Tibial artery (tissue), 4 donors: ENCODE results near the gene TACC2.

Experiments
- DNase-seq, 2 donors: peaks; one replicate each; pipeline ENCODE4 v3.0.0-alpha.2; 2019
- H3K27ac ChIP-seq, 2 donors: fragments of 200-600 bp; sonication (generic) in 1 of 2; 1 replicate in 1 of 2; 2 replicates in 1 of 2; pipeline ENCODE4 v1.5.1; 2018 to 2019; ENCODE audit warnings: mild to moderate bottlenecking in 1 of 2
- H3K27me3 ChIP-seq, 2 donors: fragments of 200-600 bp; sonication (generic) in 1 of 2; one replicate each; pipeline versions ENCODE4 v1.5.1 to v1.6.0; 2016 to 2019
- H3K36me3 ChIP-seq, 3 donors: fragments of 200-600 bp; sonication (generic) in 2 of 3; one replicate each; pipeline ENCODE4 v1.5.1; 2016 to 2019; ENCODE audit warnings: mild to moderate bottlenecking in 2 of 3
- H3K4me1 ChIP-seq, 4 donors: fragments of 200-600 bp; sonication (generic) in 2 of 4; 1 replicate in 3 of 4; 2 replicates in 1 of 4; pipeline ENCODE4 v1.5.1; 2016 to 2019
- H3K4me3 ChIP-seq, 2 donors: fragments of 200-600 bp; sonication (generic) in 1 of 2; 1 replicate in 1 of 2; 2 replicates in 1 of 2; pipeline ENCODE4 v1.5.1; 2018 to 2019; ENCODE audit warnings: mild to moderate bottlenecking in 2 of 2
- H3K9me3 ChIP-seq, 3 donors: fragments of 200-600 bp; sonication (generic) in 1 of 3; one replicate each; pipeline ENCODE4 v1.5.1; 2016 to 2019
- intact Hi-C: fragments of 100-400 bp; cut with DNase I; formaldehyde crosslinking; loops from one replicate; pipeline ENCODE4 v1.15.0; 2023; ENCODE audit warnings: low total_unique reads
- TF ChIP-seq, protein P1 (sequence below), 2 experiments: fragments of 200-600 bp in 1 of 2; fragments of 450-650 bp in 1 of 2; IDR thresholded peaks; one replicate each; pipeline ENCODE4 v1.5.1; 2017 to 2019; ENCODE audit warnings: antibody characterized with exemption in 2 of 2, mild to moderate bottlenecking in 1 of 2, moderate library complexity in 1 of 2

The TACC2 gene

DNA sequence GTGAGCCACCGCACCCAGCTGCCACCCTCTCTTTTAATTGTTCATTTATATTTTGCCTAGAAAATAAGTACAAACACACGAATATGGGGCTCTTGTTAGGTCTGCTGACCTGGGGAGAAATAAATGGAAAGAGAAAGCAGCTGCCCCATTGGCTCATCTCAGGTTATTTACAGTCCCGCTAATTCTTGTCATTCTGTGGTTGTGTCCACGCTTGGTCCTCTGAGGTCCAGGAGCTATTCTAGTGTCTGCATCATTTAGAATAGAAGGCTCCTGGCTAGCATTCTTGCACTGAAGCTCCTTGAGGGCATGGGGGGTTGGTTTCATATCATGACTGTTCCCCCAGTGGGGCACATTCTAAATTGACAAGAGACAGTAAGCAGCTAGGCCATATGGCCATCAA, 128.5 kb downstream of the TACC2 start:
- no peak for DNase-seq
- TF ChIP-seq, protein P1, sequence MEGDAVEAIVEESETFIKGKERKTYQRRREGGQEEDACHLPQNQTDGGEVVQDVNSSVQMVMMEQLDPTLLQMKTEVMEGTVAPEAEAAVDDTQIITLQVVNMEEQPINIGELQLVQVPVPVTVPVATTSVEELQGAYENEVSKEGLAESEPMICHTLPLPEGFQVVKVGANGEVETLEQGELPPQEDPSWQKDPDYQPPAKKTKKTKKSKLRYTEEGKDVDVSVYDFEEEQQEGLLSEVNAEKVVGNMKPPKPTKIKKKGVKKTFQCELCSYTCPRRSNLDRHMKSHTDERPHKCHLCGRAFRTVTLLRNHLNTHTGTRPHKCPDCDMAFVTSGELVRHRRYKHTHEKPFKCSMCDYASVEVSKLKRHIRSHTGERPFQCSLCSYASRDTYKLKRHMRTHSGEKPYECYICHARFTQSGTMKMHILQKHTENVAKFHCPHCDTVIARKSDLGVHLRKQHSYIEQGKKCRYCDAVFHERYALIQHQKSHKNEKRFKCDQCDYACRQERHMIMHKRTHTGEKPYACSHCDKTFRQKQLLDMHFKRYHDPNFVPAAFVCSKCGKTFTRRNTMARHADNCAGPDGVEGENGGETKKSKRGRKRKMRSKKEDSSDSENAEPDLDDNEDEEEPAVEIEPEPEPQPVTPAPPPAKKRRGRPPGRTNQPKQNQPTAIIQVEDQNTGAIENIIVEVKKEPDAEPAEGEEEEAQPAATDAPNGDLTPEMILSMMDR (IDR thresholded peaks at IDR 0.05): no peak
- Histone ChIP-seq H3K4me3 (no peak overlapping the region), H3K36me3 (no peaks in the 10 kb centered on the region), H3K4me1 (peaks cover 0 to 40% (median 12%) of the 10 kb centered on the region in 4 donors), H3K9me3 (no peaks in the 10 kb centered on the region), H3K27me3 (no peaks in the 10 kb centered on the region), H3K27ac (no peak overlapping the region)
- intact Hi-C loops: loop anchor here (10.0 kb wide), 1 partner anchor 143 kb away; the partner anchor contains the start of gene NSMCE4A

DNA sequence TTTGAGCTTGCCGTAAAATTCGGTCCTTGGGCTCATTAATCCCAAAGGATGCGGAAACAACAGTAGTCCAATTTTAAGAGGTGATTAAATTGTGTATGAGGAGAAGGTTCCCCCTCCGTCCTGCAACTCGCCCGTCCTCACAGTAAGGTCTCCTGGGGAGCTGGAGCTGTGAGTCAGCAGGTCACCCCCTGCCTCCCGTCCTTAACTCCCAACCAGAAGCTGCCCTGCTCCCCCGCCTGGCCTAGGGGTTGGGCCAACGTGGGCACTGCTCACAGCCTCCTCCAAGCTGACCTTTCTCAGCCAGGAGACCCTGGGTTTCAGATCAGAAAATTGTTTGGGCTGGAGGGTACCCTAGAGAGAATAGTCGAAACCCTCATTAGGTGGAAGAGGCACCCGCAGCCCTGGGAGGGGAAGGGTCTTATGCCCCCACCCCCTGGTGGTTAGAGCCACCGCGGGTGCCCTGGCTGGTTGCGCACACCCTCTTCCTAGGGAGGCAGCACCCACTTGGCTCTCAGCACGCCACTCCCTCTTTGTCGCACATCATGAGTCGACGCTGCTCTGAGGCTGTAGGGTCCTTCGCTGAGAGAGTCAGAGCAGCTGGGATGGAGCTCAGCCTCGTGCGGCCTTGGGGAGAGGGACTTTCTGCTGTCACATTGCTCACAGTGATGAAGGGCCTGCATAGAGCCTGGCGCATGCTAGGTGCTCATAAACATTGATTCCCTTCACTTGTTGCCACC, 131.2 kb downstream of the TACC2 start:
- TF ChIP-seq, protein P1 (IDR thresholded peaks at IDR 0.05): no peak
- Histone ChIP-seq H3K27me3 (no peaks in the 10 kb centered on the region), H3K4me3 (no peak overlapping the region), H3K4me1 (peaks cover 0 to 26% (median 6%) of the 10 kb centered on the region in 4 donors), H3K27ac (no peak overlapping the region), H3K36me3 (no peaks in the 10 kb centered on the region), H3K9me3 (no peaks in the 10 kb centered on the region)
- intact Hi-C loops: no loop called here
- DNase-seq: no peak

DNA sequence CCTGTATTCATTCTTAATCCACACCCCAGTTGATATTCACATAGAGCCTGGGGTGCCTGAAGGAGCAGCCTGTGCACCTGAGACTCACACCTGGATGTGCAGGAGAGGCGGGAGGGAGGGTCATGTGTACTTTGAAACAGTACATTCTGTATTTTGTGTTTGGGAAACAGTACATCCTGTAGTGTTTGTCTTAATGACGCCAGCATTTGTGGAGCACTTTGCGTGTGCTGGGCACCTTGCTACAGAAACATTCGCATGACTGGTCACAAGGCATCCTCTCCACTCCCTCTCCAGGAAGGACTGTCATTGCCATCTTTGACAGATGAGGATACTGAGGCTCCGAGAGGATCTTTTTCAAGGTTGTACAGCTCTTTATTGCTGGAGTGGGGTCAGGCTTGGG, 132.1 kb downstream of the TACC2 start:
- Histone ChIP-seq H3K36me3 (no peaks in the 10 kb centered on the region), H3K9me3 (no peaks in the 10 kb centered on the region), H3K27ac (no peak overlapping the region), H3K4me3 (no peak overlapping the region), H3K4me1 (peaks cover 0 to 17% (median under 1%) of the 10 kb centered on the region in 4 donors), H3K27me3 (no peaks in the 10 kb centered on the region)
- intact Hi-C loops: no loop called here
- no peak for DNase-seq
- TF ChIP-seq, protein P1 (IDR thresholded peaks at IDR 0.05): no peak

DNA sequence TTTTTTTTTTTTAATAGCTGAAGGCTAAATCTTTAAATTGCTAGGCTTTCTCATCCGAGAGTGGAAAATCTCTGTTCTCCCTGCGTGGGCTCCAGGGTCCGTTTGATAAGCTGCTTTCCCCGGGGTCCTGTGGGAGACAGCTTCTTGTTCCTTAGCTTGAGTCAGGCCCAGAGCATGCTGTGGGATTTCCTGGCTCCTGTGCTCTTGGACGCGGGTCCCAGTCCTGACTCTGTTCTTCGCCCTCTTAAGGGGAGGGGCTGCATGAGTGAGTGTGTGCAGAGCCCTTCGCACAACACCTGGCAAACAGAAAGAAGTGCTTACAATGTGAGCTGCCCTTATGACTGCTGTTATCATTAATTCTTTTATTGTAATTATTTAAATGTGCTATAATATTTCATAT, 133.5 kb downstream of the TACC2 start:
- H3K27me3 ChIP-seq: no peaks in the 10 kb centered on the region
- intact Hi-C loops: no loop called here
- H3K36me3 ChIP-seq: no peaks in the 10 kb centered on the region
- TF ChIP-seq, protein P1 (IDR thresholded peaks at IDR 0.05): no peak
- no peak for DNase-seq
- H3K4me3 ChIP-seq: no peak overlapping the region
- no peak overlapping the region for H3K27ac ChIP-seq
- no peaks in the 10 kb centered on the region for H3K9me3 ChIP-seq
- H3K4me1 ChIP-seq: peaks cover 0 to 20% (median 11%) of the 10 kb centered on the region in 4 donors

DNA sequence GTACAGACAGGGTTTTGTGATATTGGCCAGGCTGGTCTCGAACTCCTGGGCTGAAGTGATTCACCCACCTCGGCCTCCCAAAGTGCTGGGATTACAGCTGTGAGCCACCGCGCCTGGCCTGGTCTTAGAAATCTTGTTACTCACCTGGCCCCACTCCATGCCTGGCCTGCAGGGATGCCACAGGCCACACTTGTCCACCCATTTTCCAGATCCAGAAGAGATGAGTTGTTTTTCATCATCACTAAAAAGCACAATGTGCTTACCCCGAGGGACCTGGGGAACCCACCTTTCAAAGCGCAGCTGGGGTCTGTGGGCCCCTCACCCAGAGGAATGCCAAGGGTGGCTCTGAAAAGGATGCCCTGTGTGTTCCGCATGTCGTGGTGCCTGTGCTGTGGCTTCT, 134.2 kb downstream of the TACC2 start:
- intact Hi-C loops: no loop called here

More for the DNA sequence above, 134.2 kb downstream of the TACC2 start:
- H3K36me3 ChIP-seq: no peaks in the 10 kb centered on the region
- H3K27me3 ChIP-seq: no peaks in the 10 kb centered on the region
- H3K27ac ChIP-seq: no peak overlapping the region
- H3K4me1 ChIP-seq: peaks cover 0 to 27% (median 16%) of the 10 kb centered on the region in 4 donors
- DNase-seq: no peak
- H3K9me3 ChIP-seq: no peaks in the 10 kb centered on the region
- H3K4me3 ChIP-seq: no peak overlapping the region
- TF ChIP-seq, protein P1 (IDR thresholded peaks at IDR 0.05): no peak
